Measurements from ENCODE around the gene TRIM31. TPM values are rescaled to one million over a fixed set of nuclear protein-coding genes. Genes with fewer than 3 reads are reported as not detected.
A peak's percentile ranks its signal among the peaks of the same experiment; 100 is the strongest.

The TRIM31 gene
- total RNA-seq, 1 donor from 2014 or later = not detected

- peak; percentile 81 for DNase-seq (ENCODE audit: low spot score, unreplicated experiment)
- H3K9me3 Mint-ChIP-seq (ENCODE audit: low read depth) = no peaks in the 10 kb centered on the region
- H3K4me1 Mint-ChIP-seq (ENCODE audit: low read depth) = peaks cover 12% of the 10 kb centered on the region
- peaks cover 85% of the 10 kb centered on the region for H3K27me3 Mint-ChIP-seq
- peak; percentile 10 for TF ChIP-seq CTCF (IDR thresholded peaks at IDR 0.05; ENCODE audit: unreplicated experiment)
- peak overlapping the region; percentile 62 for H3K4me3 Mint-ChIP-seq (ENCODE audit: low read depth)
- no peaks in the 10 kb centered on the region for H3K36me3 Mint-ChIP-seq (ENCODE audit: insufficient read depth)
- no peak overlapping the region for H3K27ac Mint-ChIP-seq
These were observed 11.2 kb downstream of the TRIM31 start for GRCh38 chr6:30101444-30102413.

- Mint-ChIP-seq H3K27ac (no peak overlapping the region), H3K36me3 (ENCODE audit: insufficient read depth) (no peaks in the 10 kb centered on the region), H3K4me3 (ENCODE audit: low read depth) (peak overlapping the region; percentile 62), H3K4me1 (ENCODE audit: low read depth) (peaks cover 12% of the 10 kb centered on the region), H3K9me3 (ENCODE audit: low read depth) (no peaks in the 10 kb centered on the region), H3K27me3 (peaks cover 82% of the 10 kb centered on the region)
- no peak for TF ChIP-seq CTCF (IDR thresholded peaks at IDR 0.05; ENCODE audit: unreplicated experiment)
- no peak for DNase-seq (ENCODE audit: low spot score, unreplicated experiment)
These were observed 12.1 kb downstream of the TRIM31 start for GRCh38 chr6:30100585-30101443.

GRCh38 chr6:30100154-30100553 is 12.7 kb downstream of the TRIM31 start:
- Mint-ChIP-seq H3K36me3 (ENCODE audit: insufficient read depth) (no peaks in the 10 kb centered on the region), H3K9me3 (ENCODE audit: low read depth) (no peaks in the 10 kb centered on the region), H3K4me1 (ENCODE audit: low read depth) (peaks cover 14% of the 10 kb centered on the region), H3K27ac (no peak overlapping the region), H3K4me3 (ENCODE audit: low read depth) (peak overlapping the region; percentile 51), H3K27me3 (peaks cover 84% of the 10 kb centered on the region)
- no peak for DNase-seq (ENCODE audit: low spot score, unreplicated experiment)
- TF ChIP-seq CTCF (IDR thresholded peaks at IDR 0.05; ENCODE audit: unreplicated experiment) = no peak

GRCh38 chr6:30097902-30098768 is 14.8 kb downstream of the TRIM31 start:
- TF ChIP-seq CTCF (IDR thresholded peaks at IDR 0.05; ENCODE audit: unreplicated experiment) = no peak
- Mint-ChIP-seq H3K4me1 (ENCODE audit: low read depth) (peaks cover 13% of the 10 kb centered on the region), H3K27me3 (peaks cover 76% of the 10 kb centered on the region), H3K4me3 (ENCODE audit: low read depth) (no peak overlapping the region), H3K9me3 (ENCODE audit: low read depth) (no peaks in the 10 kb centered on the region), H3K27ac (no peak overlapping the region), H3K36me3 (ENCODE audit: insufficient read depth) (no peaks in the 10 kb centered on the region)
- DNase-seq (ENCODE audit: low spot score, unreplicated experiment) = no peak
